HepG2 (cell line): Measurements from ENCODE around the gene ATAD3C. TPM values are rescaled to one million over a fixed set of nuclear protein-coding genes. Genes with fewer than 3 reads are reported as not detected.

Experiments used
- CC2D1A ChIP-seq: sonication (generic); formaldehyde crosslinking; IDR thresholded peaks from 2 replicates; pipeline ENCODE4 v1.8.1; 2023; ENCODE audit warnings: mild to moderate bottlenecking, missing genetic modification reagents
- DR1 ChIP-seq: sonication (generic); formaldehyde crosslinking; IDR thresholded peaks from 2 replicates; pipeline ENCODE4 v1.8.0; 2021; ENCODE audit warnings: mild to moderate bottlenecking, missing genetic modification reagents, inconsistent platforms
- ELF3 ChIP-seq: IDR thresholded peaks from 2 replicates; pipeline ENCODE4 v1.6.1; 2016; ENCODE audit warnings: missing genetic modification reagents, missing compliant biosample characterization
- EZH2 ChIP-seq: conservative IDR thresholded peaks from 2 replicates; pipeline ENCODE4 v1.6.1; 2012; ENCODE audit warnings: mild to moderate bottlenecking, low read depth, low read length, moderate library complexity
- FOXA3 ChIP-seq: IDR thresholded peaks from 2 replicates; pipeline ENCODE4 v1.6.1; 2016; ENCODE audit warnings: missing genetic modification reagents, missing compliant biosample characterization
- FOXP1 ChIP-seq, 2 experiments: fragments of 450-650 bp in 1 of 2; IDR thresholded peaks; 2 replicates each; pipeline ENCODE4 v1.6.1; 2017 to 2018; ENCODE audit warnings: antibody characterized with exemption in 1 of 2
- HNRNPLL ChIP-seq: fragments of 200-400 bp; formaldehyde crosslinking; IDR thresholded peaks from 2 replicates; pipeline ENCODE4 v1.6.1; 2017; ENCODE audit warnings: mild to moderate bottlenecking, low read depth, low read length; ENCODE audit not compliant: poor library complexity, severe bottlenecking
- KAT8 ChIP-seq: IDR thresholded peaks from 2 replicates; pipeline ENCODE4 v1.6.1; 2016; ENCODE audit warnings: missing genetic modification reagents, missing compliant biosample characterization
- KDM3A ChIP-seq: IDR thresholded peaks from 2 replicates; pipeline ENCODE4 v1.6.1; 2018; ENCODE audit warnings: low read depth, missing compliant biosample characterization
- NFE2 ChIP-seq: sonication (generic); formaldehyde crosslinking; IDR thresholded peaks from 2 replicates; pipeline ENCODE4 v1.4.0; 2020; ENCODE audit warnings: missing genetic modification reagents
- PCBP1 ChIP-seq: fragments of 200-400 bp; formaldehyde crosslinking; IDR thresholded peaks from 2 replicates; pipeline ENCODE4 v1.6.1; 2017; ENCODE audit warnings: mild to moderate bottlenecking, low read depth, low read length, borderline replicate concordance
- ZBTB7A ChIP-seq: sonication (generic); formaldehyde crosslinking; IDR thresholded peaks from 2 replicates; pipeline ENCODE4 v1.8.0; 2022; ENCODE audit warnings: mild to moderate bottlenecking, missing genetic modification reagents
- ZNF33A ChIP-seq: sonication (generic); formaldehyde crosslinking; IDR thresholded peaks from 2 replicates; pipeline ENCODE4 v1.5.1; 2020; ENCODE audit warnings: missing genetic modification reagents, mild to moderate bottlenecking, moderate library complexity, borderline replicate concordance
- ZNF430 ChIP-seq: sonication (generic); formaldehyde crosslinking; IDR thresholded peaks from 2 replicates; pipeline ENCODE4 v1.9.0; 2021; ENCODE audit warnings: mild to moderate bottlenecking, missing genetic modification reagents
- ZNF670 ChIP-seq: sonication (generic); formaldehyde crosslinking; IDR thresholded peaks from 2 replicates; pipeline ENCODE4 v1.8.0; 2022; ENCODE audit warnings: mild to moderate bottlenecking, missing genetic modification reagents, borderline replicate concordance
- polyA plus RNA-seq, 8 experiments: library from polyadenylated mRNA; depleted of rRNA in 3 of 8; stranded (reverse) in 7 of 8; unstranded in 1 of 8; fragments of >200 nt; fragmentation: Illumina TruSeq in 4 of 8; extraction: Trizol in 4 of 8; gene quantifications; 2 replicates each; pipeline versions ENCODE4 v1.2.1 to v1.2.3, GENCODE V29; 2011 to 2016; ENCODE audit warnings: low read depth in 4 of 8, missing spikeins in 1 of 8, mixed read lengths in 1 of 8; ENCODE audit not compliant: insufficient read depth in 1 of 8
- total RNA-seq, 5 experiments: library from RNA; depleted of rRNA; stranded (reverse); fragments of >200 nt; fragmentation: Illumina TruSeq; extraction: Trizol; gene quantifications; 2 replicates each; pipeline ENCODE4 v1.2.3, GENCODE V29; 2016; ENCODE audit warnings: low read depth in 1 of 5
- TF ChIP-seq, protein P1 (sequence below): sonication (generic); formaldehyde crosslinking; IDR thresholded peaks from 2 replicates; pipeline ENCODE4 v1.8.0; 2022; ENCODE audit warnings: missing genetic modification reagents, low read depth, mild to moderate bottlenecking, borderline replicate concordance
- TF ChIP-seq, protein P2 (sequence below): sonication (generic); formaldehyde crosslinking; IDR thresholded peaks from 2 replicates; pipeline ENCODE4 v1.8.0; 2022; ENCODE audit warnings: mild to moderate bottlenecking, missing genetic modification reagents
- TF ChIP-seq, protein P3 (sequence below): sonication (generic); formaldehyde crosslinking; conservative IDR thresholded peaks from 2 replicates; pipeline ENCODE4 v1.8.0; 2022; ENCODE audit warnings: missing genetic modification reagents
- TF ChIP-seq, protein P4 (sequence below): sonication (generic); formaldehyde crosslinking; IDR thresholded peaks from 2 replicates; pipeline ENCODE4 v1.4.0; 2020; ENCODE audit warnings: missing genetic modification reagents
- TF ChIP-seq, protein P5 (sequence below): sonication (generic); formaldehyde crosslinking; IDR thresholded peaks from 2 replicates; pipeline ENCODE4 v1.8.0; 2022; ENCODE audit warnings: mild to moderate bottlenecking, missing genetic modification reagents; ENCODE audit not compliant: insufficient replicate concordance

ATAD3C gene
- total and polyA plus RNA-seq, 2 of the 13 experiments (the other 11 are each of a cell fraction or from before 2014, with no cell fraction given), result 2.4 to 3.2 TPM

DNA sequence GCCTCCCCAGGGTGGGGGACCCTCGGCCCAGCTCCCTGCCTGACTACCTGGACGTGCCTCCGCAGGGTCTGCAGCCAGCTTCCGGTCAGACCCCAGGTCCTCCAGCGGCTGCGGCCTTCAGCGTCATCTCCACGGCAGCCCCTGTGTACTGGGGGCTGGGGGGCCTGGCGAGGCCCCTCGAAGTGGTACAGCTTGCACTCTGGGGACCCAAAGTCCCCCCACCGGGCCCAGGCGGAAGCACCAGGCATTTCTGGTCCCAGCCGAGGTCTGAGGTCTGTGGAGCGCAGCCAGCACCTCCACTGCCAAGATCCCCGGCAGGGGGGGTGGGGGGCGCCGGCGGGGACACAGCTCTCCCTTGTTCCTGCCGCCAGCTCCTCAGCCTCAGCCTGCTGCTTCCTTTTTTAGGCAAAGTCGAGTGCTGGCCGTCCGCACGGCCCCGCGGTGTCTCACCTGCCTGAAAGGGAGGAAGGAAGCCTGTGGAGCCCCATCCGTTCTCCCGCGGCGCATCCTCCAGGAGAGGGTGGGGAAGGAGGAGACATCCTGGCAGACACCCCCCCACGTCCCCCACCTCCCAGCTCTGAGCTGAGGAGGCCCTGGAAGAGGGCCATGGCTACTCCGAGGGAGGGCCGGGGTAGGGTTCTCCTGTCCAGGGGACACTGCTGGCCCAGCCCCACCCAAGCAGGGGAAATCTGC, 15.2 kb upstream of the ATAD3C start (continued):
- TF ChIP-seq, protein P1, sequence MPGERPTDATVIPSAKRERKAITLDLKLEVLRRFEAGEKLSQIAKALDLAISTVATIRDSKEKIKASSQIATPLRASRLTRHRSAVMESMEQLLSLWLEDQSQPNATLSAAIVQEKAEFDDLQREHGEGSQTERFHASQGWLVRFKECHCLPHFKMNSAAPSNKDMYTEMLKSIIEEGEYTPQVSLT, result no peak
- TF ChIP-seq PCBP1, result 0 out of 2 replicates have a peak, but pooled peaks have one; percentile 41
- TF ChIP-seq, protein P2, sequence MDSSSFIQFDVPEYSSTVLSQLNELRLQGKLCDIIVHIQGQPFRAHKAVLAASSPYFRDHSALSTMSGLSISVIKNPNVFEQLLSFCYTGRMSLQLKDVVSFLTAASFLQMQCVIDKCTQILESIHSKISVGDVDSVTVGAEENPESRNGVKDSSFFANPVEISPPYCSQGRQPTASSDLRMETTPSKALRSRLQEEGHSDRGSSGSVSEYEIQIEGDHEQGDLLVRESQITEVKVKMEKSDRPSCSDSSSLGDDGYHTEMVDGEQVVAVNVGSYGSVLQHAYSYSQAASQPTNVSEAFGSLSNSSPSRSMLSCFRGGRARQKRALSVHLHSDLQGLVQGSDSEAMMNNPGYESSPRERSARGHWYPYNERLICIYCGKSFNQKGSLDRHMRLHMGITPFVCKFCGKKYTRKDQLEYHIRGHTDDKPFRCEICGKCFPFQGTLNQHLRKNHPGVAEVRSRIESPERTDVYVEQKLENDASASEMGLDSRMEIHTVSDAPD (CRISPR knock-in tag), result 0 out of 2 replicates have a peak, but pooled peaks have one; percentile 6
- 0 out of 2 replicates have a peak, but pooled peaks have one; percentile 5 for TF ChIP-seq KAT8 (CRISPR knock-in tag)
- TF ChIP-seq ZNF670 (CRISPR knock-in tag), result no peak
- TF ChIP-seq EZH2, result no peak
- TF ChIP-seq, protein P3, sequence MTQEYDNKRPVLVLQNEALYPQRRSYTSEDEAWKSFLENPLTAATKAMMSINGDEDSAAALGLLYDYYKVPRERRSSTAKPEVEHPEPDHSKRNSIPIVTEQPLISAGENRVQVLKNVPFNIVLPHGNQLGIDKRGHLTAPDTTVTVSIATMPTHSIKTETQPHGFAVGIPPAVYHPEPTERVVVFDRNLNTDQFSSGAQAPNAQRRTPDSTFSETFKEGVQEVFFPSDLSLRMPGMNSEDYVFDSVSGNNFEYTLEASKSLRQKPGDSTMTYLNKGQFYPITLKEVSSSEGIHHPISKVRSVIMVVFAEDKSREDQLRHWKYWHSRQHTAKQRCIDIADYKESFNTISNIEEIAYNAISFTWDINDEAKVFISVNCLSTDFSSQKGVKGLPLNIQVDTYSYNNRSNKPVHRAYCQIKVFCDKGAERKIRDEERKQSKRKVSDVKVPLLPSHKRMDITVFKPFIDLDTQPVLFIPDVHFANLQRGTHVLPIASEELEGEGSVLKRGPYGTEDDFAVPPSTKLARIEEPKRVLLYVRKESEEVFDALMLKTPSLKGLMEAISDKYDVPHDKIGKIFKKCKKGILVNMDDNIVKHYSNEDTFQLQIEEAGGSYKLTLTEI (CRISPR knock-in tag), result no peak
- peak; percentile 18; the same call in 1 of the 2 replicates for TF ChIP-seq ZBTB7A (CRISPR knock-in tag)
- 0 out of 2 replicates have a peak, but pooled peaks have one; percentile 6 for TF ChIP-seq FOXA3 (CRISPR knock-in tag)
- 0 out of 2 replicates have a peak, but pooled peaks have one; percentile 13 for TF ChIP-seq DR1
- no peak for TF ChIP-seq FOXP1 (IDR thresholded peaks at IDR 0.05)
- TF ChIP-seq FOXP1 (CRISPR knock-in tag; IDR thresholded peaks at IDR 0.05), result no peak
- TF ChIP-seq, protein P4, sequence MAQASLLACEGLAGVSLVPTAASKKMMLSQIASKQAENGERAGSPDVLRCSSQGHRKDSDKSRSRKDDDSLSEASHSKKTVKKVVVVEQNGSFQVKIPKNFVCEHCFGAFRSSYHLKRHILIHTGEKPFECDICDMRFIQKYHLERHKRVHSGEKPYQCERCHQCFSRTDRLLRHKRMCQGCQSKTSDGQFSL, result no peak; the same call in 1 of the 2 replicates
- TF ChIP-seq ZNF33A (CRISPR knock-in tag), result no peak
- peak; percentile 27 for TF ChIP-seq HNRNPLL
- peak; percentile 12; the same call in 1 of the 2 replicates for TF ChIP-seq ZNF430
- TF ChIP-seq ELF3 (CRISPR knock-in tag), result 0 out of 2 replicates have a peak, but pooled peaks have one; percentile 19
- TF ChIP-seq, protein P5, sequence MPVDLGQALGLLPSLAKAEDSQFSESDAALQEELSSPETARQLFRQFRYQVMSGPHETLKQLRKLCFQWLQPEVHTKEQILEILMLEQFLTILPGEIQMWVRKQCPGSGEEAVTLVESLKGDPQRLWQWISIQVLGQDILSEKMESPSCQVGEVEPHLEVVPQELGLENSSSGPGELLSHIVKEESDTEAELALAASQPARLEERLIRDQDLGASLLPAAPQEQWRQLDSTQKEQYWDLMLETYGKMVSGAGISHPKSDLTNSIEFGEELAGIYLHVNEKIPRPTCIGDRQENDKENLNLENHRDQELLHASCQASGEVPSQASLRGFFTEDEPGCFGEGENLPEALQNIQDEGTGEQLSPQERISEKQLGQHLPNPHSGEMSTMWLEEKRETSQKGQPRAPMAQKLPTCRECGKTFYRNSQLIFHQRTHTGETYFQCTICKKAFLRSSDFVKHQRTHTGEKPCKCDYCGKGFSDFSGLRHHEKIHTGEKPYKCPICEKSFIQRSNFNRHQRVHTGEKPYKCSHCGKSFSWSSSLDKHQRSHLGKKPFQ, result peak; percentile 61
- no peak for TF ChIP-seq CC2D1A (CRISPR knock-in tag)
- TF ChIP-seq NFE2 (CRISPR knock-in tag), result no peak
- TF ChIP-seq KDM3A, result peak; percentile 34; the same call in 1 of the 2 replicates
